HTERT RPE-1 (cell line): Measurements from ENCODE around the gene AKAP1.
"Not testable (repeated sequence)": the region's sequence is repeated elsewhere in the genome, so short reads cannot be mapped to it uniquely, and the experiment has no call there.

Experiments used
- in situ Hi-C: fragments of 300-500 bp; cut with MboI; formaldehyde crosslinking; loops from 4 replicates; pipeline ENCODE4 v1.14.3; 2020; ENCODE audit warnings: low sequenced_read_pairs

Gene AKAP1

GRCh38 chr17:57075785-57076184, 9.3 kb upstream of the AKAP1 start:
- in situ Hi-C loops: no loop called here

GRCh38 chr17:57077000-57077399, 8.0 kb upstream of the AKAP1 start:
- in situ Hi-C loops: no loop called here

GRCh38 chr17:57078274-57078673, 6.8 kb upstream of the AKAP1 start:
- in situ Hi-C loops: no loop called here

- in situ Hi-C loops: no loop called here
Observed at GRCh38 chr17:57080718-57081117, 4.3 kb upstream of the AKAP1 start.

- in situ Hi-C loops: no loop called here
Observed at GRCh38 chr17:57082441-57082840, 2.6 kb upstream of the AKAP1 start.

- in situ Hi-C loops: no loop called here
Observed at GRCh38 chr17:57084361-57084801, 665 bp upstream of the AKAP1 start.

GRCh38 chr17:57085448-57086068, 512 bp downstream of the AKAP1 start:
- in situ Hi-C loops: no loop called here

- in situ Hi-C loops: no loop called here
Observed at GRCh38 chr17:57086069-57086930, 1.3 kb downstream of the AKAP1 start.

- in situ Hi-C loops: no loop called here
Observed at GRCh38 chr17:57088298-57088697, 3.3 kb downstream of the AKAP1 start.

- in situ Hi-C loops: no loop called here
Observed at GRCh38 chr17:57089391-57089790, 4.3 kb downstream of the AKAP1 start.

- in situ Hi-C loops: no loop called here
Observed at GRCh38 chr17:57090560-57091185, 5.6 kb downstream of the AKAP1 start.

GRCh38 chr17:57091186-57091618, 6.2 kb downstream of the AKAP1 start:
- in situ Hi-C loops: no loop called here

- in situ Hi-C loops: no loop called here
Observed at GRCh38 chr17:57092171-57092570, 7.1 kb downstream of the AKAP1 start.

GRCh38 chr17:57092779-57093178, 7.7 kb downstream of the AKAP1 start:
- in situ Hi-C loops: no loop called here

GRCh38 chr17:57096472-57097202, 11.6 kb downstream of the AKAP1 start:
- in situ Hi-C loops: no loop called here

- in situ Hi-C loops: no loop called here
Observed at GRCh38 chr17:57097832-57098421, 12.9 kb downstream of the AKAP1 start.

- in situ Hi-C loops: no loop called here
Observed at GRCh38 chr17:57099165-57099564, 14.1 kb downstream of the AKAP1 start.

- in situ Hi-C loops: no loop called here
Observed at GRCh38 chr17:57102122-57102521, 17.1 kb downstream of the AKAP1 start.

- in situ Hi-C loops: not testable (repeated sequence)
Observed at GRCh38 chr17:57102660-57103059, 17.6 kb downstream of the AKAP1 start.

GRCh38 chr17:57104461-57105175, 19.6 kb downstream of the AKAP1 start:
- in situ Hi-C loops: no loop called here
